Globus pallidus (tissue), 1 donor: Measurements from ENCODE around the gene ANKMY1.

Experiments
- DNase-seq: peaks from one replicate; pipeline ENCODE4 v3.0.0-alpha.2; 2015; ENCODE audit warnings: low spot score

The ANKMY1 gene

GRCh38 chr2:240595381-240596079 lies 37.7 kb upstream of the ANKMY1 start:
- DNase-seq = no peak

GRCh38 chr2:240594511-240595380 lies 37.0 kb upstream of the ANKMY1 start:
- DNase-seq = no peak

- DNase-seq = no peak
These were observed 36.1 kb upstream of the ANKMY1 start for GRCh38 chr2:240593703-240594451.

GRCh38 chr2:240593026-240593702 lies 35.4 kb upstream of the ANKMY1 start:
- DNase-seq = no peak

- DNase-seq = no peak
These were observed 34.0 kb upstream of the ANKMY1 start for GRCh38 chr2:240591784-240592183.

- no peak for DNase-seq
These were observed 33.4 kb upstream of the ANKMY1 start for GRCh38 chr2:240591226-240591625.

GRCh38 chr2:240590681-240591111 lies 32.9 kb upstream of the ANKMY1 start:
- no peak for DNase-seq

- no peak for DNase-seq
These were observed 32.2 kb upstream of the ANKMY1 start for GRCh38 chr2:240589850-240590525.

- no peak for DNase-seq
These were observed 31.6 kb upstream of the ANKMY1 start for GRCh38 chr2:240589375-240589774.

- no peak for DNase-seq
These were observed 30.9 kb upstream of the ANKMY1 start for GRCh38 chr2:240588669-240589068.

- DNase-seq = no peak
These were observed 30.3 kb upstream of the ANKMY1 start for GRCh38 chr2:240588006-240588655.

GRCh38 chr2:240586919-240587800 lies 29.4 kb upstream of the ANKMY1 start:
- no peak for DNase-seq

- peak; percentile 96 for DNase-seq
These were observed 28.6 kb upstream of the ANKMY1 start, which contains the start of gene CAPN10 for GRCh38 chr2:240586198-240586918. Gene CAPN10, plus strand, starts transcription at chr2:240586734. Its CDS starts 178 bp downstream, at chr2:240586912.

- DNase-seq = no peak
These were observed 28.0 kb upstream of the ANKMY1 start for GRCh38 chr2:240585681-240586197.

- DNase-seq = no peak
These were observed 27.3 kb upstream of the ANKMY1 start for GRCh38 chr2:240585101-240585500.

- DNase-seq = no peak
These were observed 26.8 kb upstream of the ANKMY1 start for GRCh38 chr2:240584486-240585031.

GRCh38 chr2:240583774-240584173 lies 26.0 kb upstream of the ANKMY1 start:
- DNase-seq = no peak

- no peak for DNase-seq
These were observed 25.0 kb upstream of the ANKMY1 start for GRCh38 chr2:240582781-240583180.
